ENCODE measurements around the gene NUMA1. TPM values are rescaled to one million over a fixed set of nuclear protein-coding genes. Genes with fewer than 3 reads are reported as not detected.

The NUMA1 gene
- polyA plus RNA-seq, 1 donor (not counting 4 experiments of a cell fraction or from before 2014, with no cell fraction given), result 38.8 TPM

DNA sequence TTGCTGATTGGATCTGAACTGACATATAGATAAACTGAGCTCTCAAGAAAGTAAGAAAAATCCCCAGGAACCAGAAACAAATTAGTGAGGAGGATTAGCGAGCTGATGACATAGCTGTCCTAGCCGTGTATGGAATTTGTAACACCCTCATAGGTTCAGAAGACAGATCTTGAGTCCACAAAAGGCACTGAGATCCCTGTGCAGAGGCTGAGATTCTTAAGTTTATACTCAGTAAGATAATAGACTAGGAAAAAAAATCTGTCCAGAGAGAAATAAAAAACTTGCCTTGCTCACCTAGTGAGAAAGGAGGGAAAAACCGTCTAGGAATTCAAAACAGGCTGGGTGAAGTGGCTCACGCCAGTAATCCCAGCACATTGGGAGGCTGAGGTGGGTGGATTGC is 4.6 kb downstream of the NUMA1 start:
- peaks cover 37% of the 10 kb centered on the region for H3K4me1 ChIP-seq (ENCODE audit: control insufficient read depth, extremely low read depth, insufficient read depth, low read length)
- H3K36me3 ChIP-seq (ENCODE audit: control insufficient read depth in 2 of 2, extremely low read depth in 1 of 2, insufficient read depth in 2 of 2, low read length in 2 of 2), result no peaks in the 10 kb centered on the region
- dilution Hi-C loops (cut with MboI; ENCODE audit: extremely low pct_ligation_motif_present, low sequenced_read_pairs), result no loop called here
- H3K27ac ChIP-seq (ENCODE audit: control insufficient read depth, insufficient read depth, low read length), result no peak overlapping the region
- no peaks in the 10 kb centered on the region for H3K27me3 ChIP-seq (ENCODE audit: control insufficient read depth, extremely low read depth, insufficient read depth, low read length)
- no peaks in the 10 kb centered on the region for H4K20me1 ChIP-seq (ENCODE audit: control insufficient read depth, extremely low read depth, insufficient read depth, low read length)
- no peak overlapping the region for H2AFZ ChIP-seq (ENCODE audit: control insufficient read depth, low read length)
- no peaks in the 10 kb centered on the region for H3K9me3 ChIP-seq (ENCODE audit: control insufficient read depth, low read depth, low read length)
- DNase-seq (ENCODE audit: low read depth, low spot score), result no peak
- no peaks in the 10 kb centered on the region for H3K9me1 ChIP-seq (ENCODE audit: control insufficient read depth, extremely low read depth, insufficient read depth, low read length)
- H3K4me3 ChIP-seq (ENCODE audit: control insufficient read depth in 2 of 3, extremely low read depth in 1 of 3, insufficient read depth in 2 of 3, low read depth in 1 of 3, low read length in 3 of 3), result no peak overlapping the region
- TF ChIP-seq, protein P1, sequence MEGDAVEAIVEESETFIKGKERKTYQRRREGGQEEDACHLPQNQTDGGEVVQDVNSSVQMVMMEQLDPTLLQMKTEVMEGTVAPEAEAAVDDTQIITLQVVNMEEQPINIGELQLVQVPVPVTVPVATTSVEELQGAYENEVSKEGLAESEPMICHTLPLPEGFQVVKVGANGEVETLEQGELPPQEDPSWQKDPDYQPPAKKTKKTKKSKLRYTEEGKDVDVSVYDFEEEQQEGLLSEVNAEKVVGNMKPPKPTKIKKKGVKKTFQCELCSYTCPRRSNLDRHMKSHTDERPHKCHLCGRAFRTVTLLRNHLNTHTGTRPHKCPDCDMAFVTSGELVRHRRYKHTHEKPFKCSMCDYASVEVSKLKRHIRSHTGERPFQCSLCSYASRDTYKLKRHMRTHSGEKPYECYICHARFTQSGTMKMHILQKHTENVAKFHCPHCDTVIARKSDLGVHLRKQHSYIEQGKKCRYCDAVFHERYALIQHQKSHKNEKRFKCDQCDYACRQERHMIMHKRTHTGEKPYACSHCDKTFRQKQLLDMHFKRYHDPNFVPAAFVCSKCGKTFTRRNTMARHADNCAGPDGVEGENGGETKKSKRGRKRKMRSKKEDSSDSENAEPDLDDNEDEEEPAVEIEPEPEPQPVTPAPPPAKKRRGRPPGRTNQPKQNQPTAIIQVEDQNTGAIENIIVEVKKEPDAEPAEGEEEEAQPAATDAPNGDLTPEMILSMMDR (optimal IDR thresholded peaks at IDR 0.05 in 1 of 3, IDR thresholded peaks at IDR 0.05 in 1 of 3, conservative IDR thresholded peaks at IDR 0.05 in 1 of 3; ENCODE audit: extremely low read depth in 1 of 3, insufficient read depth in 2 of 3, low read length in 3 of 3), result no peak
- no peak for TF ChIP-seq EZH2 (IDR thresholded peaks at IDR 0.05; ENCODE audit: low read length)
- H3K79me2 ChIP-seq (ENCODE audit: control insufficient read depth, insufficient read depth, low read length), result peaks cover 85% of the 10 kb centered on the region
- no peak overlapping the region for H3K4me2 ChIP-seq (ENCODE audit: control insufficient read depth, extremely low read depth, insufficient read depth, low read depth, low read length)
- H3K9ac ChIP-seq (ENCODE audit: control insufficient read depth, extremely low read depth, insufficient read depth, low read length), result no peak overlapping the region
- FAIRE-seq, result no peak

DNA sequence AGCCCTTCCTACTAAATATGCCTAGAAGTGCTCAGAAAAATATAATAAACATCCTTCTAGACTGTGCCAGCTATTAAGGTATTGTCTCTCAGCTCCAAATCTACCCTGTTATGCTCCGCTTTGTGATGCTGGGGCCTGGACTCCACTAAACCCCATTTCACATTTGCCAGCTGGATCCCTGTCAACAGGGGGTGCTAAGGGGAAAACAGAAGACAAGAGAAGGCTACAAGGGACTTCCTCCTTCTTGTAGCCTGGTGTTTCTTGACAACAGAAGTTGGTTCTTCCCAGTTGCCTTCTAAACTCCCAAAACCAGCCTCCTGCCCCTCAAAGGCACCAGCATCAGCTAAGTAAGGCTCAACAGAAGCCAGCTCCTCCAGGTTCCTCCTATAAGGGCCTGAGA is 5.2 kb downstream of the NUMA1 start:
- Histone ChIP-seq H3K4me1 (ENCODE audit: control insufficient read depth, extremely low read depth, insufficient read depth, low read length) (peaks cover 44% of the 10 kb centered on the region), H3K27me3 (ENCODE audit: control insufficient read depth, extremely low read depth, insufficient read depth, low read length) (no peaks in the 10 kb centered on the region), H3K4me3 (ENCODE audit: control insufficient read depth in 2 of 3, extremely low read depth in 1 of 3, insufficient read depth in 2 of 3, low read depth in 1 of 3, low read length in 3 of 3) (no peak overlapping the region), H3K9me3 (ENCODE audit: control insufficient read depth, low read depth, low read length) (no peaks in the 10 kb centered on the region), H3K79me2 (ENCODE audit: control insufficient read depth, insufficient read depth, low read length) (peaks cover 91% of the 10 kb centered on the region), H3K9me1 (ENCODE audit: control insufficient read depth, extremely low read depth, insufficient read depth, low read length) (no peaks in the 10 kb centered on the region), H4K20me1 (ENCODE audit: control insufficient read depth, extremely low read depth, insufficient read depth, low read length) (no peaks in the 10 kb centered on the region), H3K9ac (ENCODE audit: control insufficient read depth, extremely low read depth, insufficient read depth, low read length) (no peak overlapping the region), H3K4me2 (ENCODE audit: control insufficient read depth, extremely low read depth, insufficient read depth, low read depth, low read length) (no peak overlapping the region), H3K27ac (ENCODE audit: control insufficient read depth, insufficient read depth, low read length) (no peak overlapping the region), H3K36me3 (ENCODE audit: control insufficient read depth in 2 of 2, extremely low read depth in 1 of 2, insufficient read depth in 2 of 2, low read length in 2 of 2) (no peaks in the 10 kb centered on the region), H2AFZ (ENCODE audit: control insufficient read depth, low read length) (no peak overlapping the region)
- TF ChIP-seq, protein P1 (optimal IDR thresholded peaks at IDR 0.05 in 1 of 3, IDR thresholded peaks at IDR 0.05 in 1 of 3, conservative IDR thresholded peaks at IDR 0.05 in 1 of 3; ENCODE audit: extremely low read depth in 1 of 3, insufficient read depth in 2 of 3, low read length in 3 of 3), result peak in 2 of 3 experiments; percentile 28 to 34
- no peak for TF ChIP-seq EZH2 (IDR thresholded peaks at IDR 0.05; ENCODE audit: low read length)
- dilution Hi-C loops (cut with MboI; ENCODE audit: extremely low pct_ligation_motif_present, low sequenced_read_pairs), result no loop called here
- FAIRE-seq (no peak), DNase-seq (ENCODE audit: low read depth, low spot score) (no peak)

Data from keratinocyte (primary cell).